SK-N-SH (cell line): ENCODE measurements around the gene IL10RB.

Source experiments
- CHD2 ChIP-seq: fragments of 150-350 bp; IDR thresholded peaks from 2 replicates; pipeline ENCODE4 v1.6.1; 2018; ENCODE audit warnings: low read length; ENCODE audit not compliant: partially characterized antibody
- EP300 ChIP-seq, 2 experiments: IDR thresholded peaks; 2 replicates each; pipeline versions ENCODE4 v1.4.0 to v1.6.1; 2012; ENCODE audit warnings: borderline replicate concordance in 1 of 2, low read depth in 1 of 2, low read length in 1 of 2
- JUND ChIP-seq: IDR thresholded peaks from 2 replicates; pipeline ENCODE4 v1.4.0; 2012
- NRF1 ChIP-seq: IDR thresholded peaks from 2 replicates; pipeline ENCODE4 v1.6.1; 2012; ENCODE audit warnings: low read depth, mild to moderate bottlenecking, low read length
- POLR2AphosphoS5 ChIP-seq: IDR thresholded peaks from 2 replicates; pipeline ENCODE4 v1.6.1; 2012; ENCODE audit warnings: low read depth, low read length
- RXRA ChIP-seq: IDR thresholded peaks from 2 replicates; pipeline ENCODE4 v1.4.0; 2012; ENCODE audit warnings: low read depth, mild to moderate bottlenecking, borderline replicate concordance
- SMC3 ChIP-seq: IDR thresholded peaks from 2 replicates; pipeline ENCODE4 v1.6.1; 2012; ENCODE audit warnings: low read depth, low read length, improper control_type of control experiment
- TCF12 ChIP-seq: IDR thresholded peaks from 2 replicates; pipeline ENCODE4 v1.4.0; 2012
- TF ChIP-seq, protein P1 (sequence below): IDR thresholded peaks from 2 replicates; pipeline ENCODE4; 2012
- TF ChIP-seq, protein P2 (sequence below): IDR thresholded peaks from 2 replicates; pipeline ENCODE4 v1.4.0; 2012; ENCODE audit warnings: low read depth, borderline replicate concordance
- TF ChIP-seq, protein P3 (sequence below): fragments of 200-600 bp; sonication (generic); IDR thresholded peaks from 2 replicates; pipeline ENCODE4 v1.6.1; 2017; ENCODE audit warnings: antibody characterized with exemption, mild to moderate bottlenecking, moderate library complexity
- TF ChIP-seq, protein P4 (sequence below): IDR thresholded peaks from 2 replicates; pipeline ENCODE4 v1.4.0; 2012; ENCODE audit warnings: low read depth
- TF ChIP-seq, protein P5 (sequence below): IDR thresholded peaks from 2 replicates; pipeline ENCODE4 v1.4.0; 2012; ENCODE audit warnings: low read depth, borderline replicate concordance
- TF ChIP-seq, protein P6 (sequence below): IDR thresholded peaks from 2 replicates; pipeline ENCODE4 v1.6.1; 2012; ENCODE audit warnings: mild to moderate bottlenecking, low read depth, low read length, moderate library complexity

DNA sequence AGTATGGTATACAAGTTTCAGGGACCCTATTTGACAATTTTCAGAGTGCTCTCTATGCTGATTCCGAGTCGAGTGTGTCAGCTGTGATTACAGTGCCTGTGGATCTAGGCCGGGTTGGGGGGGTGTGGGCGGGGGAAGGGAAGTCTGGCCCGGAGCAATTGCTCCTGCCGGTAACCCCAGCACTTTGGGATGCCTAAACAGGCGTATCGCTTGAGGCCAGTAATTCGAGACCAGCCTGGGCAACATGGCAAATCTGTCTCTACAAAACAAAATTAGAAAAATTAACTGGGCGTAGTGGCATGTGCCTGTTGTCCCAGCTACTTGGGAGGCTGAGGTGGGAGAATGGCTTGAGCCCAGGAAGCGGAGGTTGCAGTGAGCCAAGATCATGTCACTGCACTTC is 1.6 kb upstream of the IL10RB start:
- TF ChIP-seq TCF12 (no peak), POLR2AphosphoS5 (no peak), RXRA (no peak), JUND (no peak), EP300 (IDR thresholded peaks at IDR 0.05; ENCODE audit: borderline replicate concordance in 1 of 2, low read depth in 1 of 2, low read length in 1 of 2) (no peak), NRF1 (no peak), SMC3 (no peak), CHD2 (no peak)
- TF ChIP-seq, protein P1, sequence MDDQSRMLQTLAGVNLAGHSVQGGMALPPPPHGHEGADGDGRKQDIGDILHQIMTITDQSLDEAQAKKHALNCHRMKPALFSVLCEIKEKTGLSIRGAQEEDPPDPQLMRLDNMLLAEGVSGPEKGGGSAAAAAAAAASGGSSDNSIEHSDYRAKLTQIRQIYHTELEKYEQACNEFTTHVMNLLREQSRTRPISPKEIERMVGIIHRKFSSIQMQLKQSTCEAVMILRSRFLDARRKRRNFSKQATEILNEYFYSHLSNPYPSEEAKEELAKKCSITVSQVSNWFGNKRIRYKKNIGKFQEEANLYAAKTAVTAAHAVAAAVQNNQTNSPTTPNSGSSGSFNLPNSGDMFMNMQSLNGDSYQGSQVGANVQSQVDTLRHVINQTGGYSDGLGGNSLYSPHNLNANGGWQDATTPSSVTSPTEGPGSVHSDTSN = no peak
- TF ChIP-seq, protein P2, sequence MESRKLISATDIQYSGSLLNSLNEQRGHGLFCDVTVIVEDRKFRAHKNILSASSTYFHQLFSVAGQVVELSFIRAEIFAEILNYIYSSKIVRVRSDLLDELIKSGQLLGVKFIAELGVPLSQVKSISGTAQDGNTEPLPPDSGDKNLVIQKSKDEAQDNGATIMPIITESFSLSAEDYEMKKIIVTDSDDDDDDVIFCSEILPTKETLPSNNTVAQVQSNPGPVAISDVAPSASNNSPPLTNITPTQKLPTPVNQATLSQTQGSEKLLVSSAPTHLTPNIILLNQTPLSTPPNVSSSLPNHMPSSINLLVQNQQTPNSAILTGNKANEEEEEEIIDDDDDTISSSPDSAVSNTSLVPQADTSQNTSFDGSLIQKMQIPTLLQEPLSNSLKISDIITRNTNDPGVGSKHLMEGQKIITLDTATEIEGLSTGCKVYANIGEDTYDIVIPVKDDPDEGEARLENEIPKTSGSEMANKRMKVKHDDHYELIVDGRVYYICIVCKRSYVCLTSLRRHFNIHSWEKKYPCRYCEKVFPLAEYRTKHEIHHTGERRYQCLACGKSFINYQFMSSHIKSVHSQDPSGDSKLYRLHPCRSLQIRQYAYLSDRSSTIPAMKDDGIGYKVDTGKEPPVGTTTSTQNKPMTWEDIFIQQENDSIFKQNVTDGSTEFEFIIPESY = no peak
- TF ChIP-seq, protein P3, sequence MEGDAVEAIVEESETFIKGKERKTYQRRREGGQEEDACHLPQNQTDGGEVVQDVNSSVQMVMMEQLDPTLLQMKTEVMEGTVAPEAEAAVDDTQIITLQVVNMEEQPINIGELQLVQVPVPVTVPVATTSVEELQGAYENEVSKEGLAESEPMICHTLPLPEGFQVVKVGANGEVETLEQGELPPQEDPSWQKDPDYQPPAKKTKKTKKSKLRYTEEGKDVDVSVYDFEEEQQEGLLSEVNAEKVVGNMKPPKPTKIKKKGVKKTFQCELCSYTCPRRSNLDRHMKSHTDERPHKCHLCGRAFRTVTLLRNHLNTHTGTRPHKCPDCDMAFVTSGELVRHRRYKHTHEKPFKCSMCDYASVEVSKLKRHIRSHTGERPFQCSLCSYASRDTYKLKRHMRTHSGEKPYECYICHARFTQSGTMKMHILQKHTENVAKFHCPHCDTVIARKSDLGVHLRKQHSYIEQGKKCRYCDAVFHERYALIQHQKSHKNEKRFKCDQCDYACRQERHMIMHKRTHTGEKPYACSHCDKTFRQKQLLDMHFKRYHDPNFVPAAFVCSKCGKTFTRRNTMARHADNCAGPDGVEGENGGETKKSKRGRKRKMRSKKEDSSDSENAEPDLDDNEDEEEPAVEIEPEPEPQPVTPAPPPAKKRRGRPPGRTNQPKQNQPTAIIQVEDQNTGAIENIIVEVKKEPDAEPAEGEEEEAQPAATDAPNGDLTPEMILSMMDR = no peak
- TF ChIP-seq, protein P4, sequence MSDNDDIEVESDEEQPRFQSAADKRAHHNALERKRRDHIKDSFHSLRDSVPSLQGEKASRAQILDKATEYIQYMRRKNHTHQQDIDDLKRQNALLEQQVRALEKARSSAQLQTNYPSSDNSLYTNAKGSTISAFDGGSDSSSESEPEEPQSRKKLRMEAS = no peak
- TF ChIP-seq, protein P5, sequence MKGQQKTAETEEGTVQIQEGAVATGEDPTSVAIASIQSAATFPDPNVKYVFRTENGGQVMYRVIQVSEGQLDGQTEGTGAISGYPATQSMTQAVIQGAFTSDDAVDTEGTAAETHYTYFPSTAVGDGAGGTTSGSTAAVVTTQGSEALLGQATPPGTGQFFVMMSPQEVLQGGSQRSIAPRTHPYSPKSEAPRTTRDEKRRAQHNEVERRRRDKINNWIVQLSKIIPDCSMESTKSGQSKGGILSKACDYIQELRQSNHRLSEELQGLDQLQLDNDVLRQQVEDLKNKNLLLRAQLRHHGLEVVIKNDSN = no peak
- TF ChIP-seq, protein P6, sequence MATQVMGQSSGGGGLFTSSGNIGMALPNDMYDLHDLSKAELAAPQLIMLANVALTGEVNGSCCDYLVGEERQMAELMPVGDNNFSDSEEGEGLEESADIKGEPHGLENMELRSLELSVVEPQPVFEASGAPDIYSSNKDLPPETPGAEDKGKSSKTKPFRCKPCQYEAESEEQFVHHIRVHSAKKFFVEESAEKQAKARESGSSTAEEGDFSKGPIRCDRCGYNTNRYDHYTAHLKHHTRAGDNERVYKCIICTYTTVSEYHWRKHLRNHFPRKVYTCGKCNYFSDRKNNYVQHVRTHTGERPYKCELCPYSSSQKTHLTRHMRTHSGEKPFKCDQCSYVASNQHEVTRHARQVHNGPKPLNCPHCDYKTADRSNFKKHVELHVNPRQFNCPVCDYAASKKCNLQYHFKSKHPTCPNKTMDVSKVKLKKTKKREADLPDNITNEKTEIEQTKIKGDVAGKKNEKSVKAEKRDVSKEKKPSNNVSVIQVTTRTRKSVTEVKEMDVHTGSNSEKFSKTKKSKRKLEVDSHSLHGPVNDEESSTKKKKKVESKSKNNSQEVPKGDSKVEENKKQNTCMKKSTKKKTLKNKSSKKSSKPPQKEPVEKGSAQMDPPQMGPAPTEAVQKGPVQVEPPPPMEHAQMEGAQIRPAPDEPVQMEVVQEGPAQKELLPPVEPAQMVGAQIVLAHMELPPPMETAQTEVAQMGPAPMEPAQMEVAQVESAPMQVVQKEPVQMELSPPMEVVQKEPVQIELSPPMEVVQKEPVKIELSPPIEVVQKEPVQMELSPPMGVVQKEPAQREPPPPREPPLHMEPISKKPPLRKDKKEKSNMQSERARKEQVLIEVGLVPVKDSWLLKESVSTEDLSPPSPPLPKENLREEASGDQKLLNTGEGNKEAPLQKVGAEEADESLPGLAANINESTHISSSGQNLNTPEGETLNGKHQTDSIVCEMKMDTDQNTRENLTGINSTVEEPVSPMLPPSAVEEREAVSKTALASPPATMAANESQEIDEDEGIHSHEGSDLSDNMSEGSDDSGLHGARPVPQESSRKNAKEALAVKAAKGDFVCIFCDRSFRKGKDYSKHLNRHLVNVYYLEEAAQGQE = no peak
